Measurements from ENCODE around the gene ST6GALNAC6. TPM values are rescaled to one million over a fixed set of nuclear protein-coding genes. Genes with fewer than 3 reads are reported as not detected.
A peak's percentile ranks its signal among the peaks of the same experiment; 100 is the strongest.
"Not testable (repeated sequence)": the region's sequence is repeated elsewhere in the genome, so short reads cannot be mapped to it uniquely, and the experiment has no call there.

ST6GALNAC6 gene
- total and polyA plus RNA-seq, 2 donors (not counting 1 experiment from before 2014, with no cell fraction given), result 68.0 to 126 TPM

DNA sequence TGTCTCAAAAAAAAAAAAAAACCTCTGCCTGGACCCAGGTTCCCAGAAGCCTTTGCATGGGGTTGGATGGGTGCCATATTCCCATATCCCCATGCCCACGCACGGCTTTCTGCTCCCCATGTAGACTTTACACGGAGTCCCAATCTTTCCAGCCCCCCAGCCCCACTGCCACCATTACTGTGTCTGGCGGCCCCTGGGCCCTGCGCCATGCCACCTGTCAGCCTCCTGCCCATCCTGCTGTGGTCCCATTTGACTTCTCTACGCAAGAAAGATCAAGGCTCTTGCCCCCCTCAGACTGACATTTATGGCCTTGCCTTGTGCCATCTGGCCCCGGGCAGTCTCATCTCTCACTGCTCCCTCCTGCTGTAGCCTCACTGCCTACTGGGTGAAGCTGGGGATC lies 15.4 kb downstream of the ST6GALNAC6 start:
- Histone ChIP-seq H3K9ac (ENCODE audit: low read length) (no peak overlapping the region), H3K36me3 (replicated peaks in 1 of 2; ENCODE audit: control extremely low read depth in 1 of 2, control insufficient read depth in 1 of 2, extremely low read depth in 1 of 2, insufficient read depth in 2 of 2, low read length in 1 of 2) (peaks cover 0 to 26% of the 10 kb centered on the region in 2 experiments), H3K9me3 (ENCODE audit: control extremely low read depth in 1 of 3, control insufficient read depth in 2 of 3, insufficient read depth in 1 of 3, low read length in 2 of 3) (no peaks in the 10 kb centered on the region), H3K79me2 (ENCODE audit: control insufficient read depth, insufficient read depth, low read length) (no peaks in the 10 kb centered on the region), H3K4me1 (ENCODE audit: control insufficient read depth in 2 of 2, insufficient read depth in 2 of 2, low read length in 2 of 2) (peaks cover 2 to 20% of the 10 kb centered on the region in 2 donors), H3K27ac (ENCODE audit: low read length in 2 of 2) (no peak overlapping the region), H3K4me2 (replicated peaks; ENCODE audit: low read depth, low read length, poor library complexity, severe bottlenecking) (no peak overlapping the region), H3K4me3 (ENCODE audit: control extremely low read depth in 1 of 5, extremely low read depth in 1 of 5, insufficient read depth in 1 of 5, low read depth in 2 of 5, low read length in 4 of 5) (no peak overlapping the region), H4K20me1 (ENCODE audit: control insufficient read depth, insufficient read depth, low read length, poor library complexity, severe bottlenecking) (no peaks in the 10 kb centered on the region), H3K27me3 (replicated peaks in 1 of 4; ENCODE audit: control extremely low read depth in 1 of 4, control insufficient read depth in 3 of 4, insufficient read depth in 4 of 4, low read length in 3 of 4) (no peaks in the 10 kb centered on the region), H2AFZ (ENCODE audit: insufficient read depth, low read depth, low read length, poor library complexity, severe bottlenecking) (no peak overlapping the region)
- TF ChIP-seq, protein P1, sequence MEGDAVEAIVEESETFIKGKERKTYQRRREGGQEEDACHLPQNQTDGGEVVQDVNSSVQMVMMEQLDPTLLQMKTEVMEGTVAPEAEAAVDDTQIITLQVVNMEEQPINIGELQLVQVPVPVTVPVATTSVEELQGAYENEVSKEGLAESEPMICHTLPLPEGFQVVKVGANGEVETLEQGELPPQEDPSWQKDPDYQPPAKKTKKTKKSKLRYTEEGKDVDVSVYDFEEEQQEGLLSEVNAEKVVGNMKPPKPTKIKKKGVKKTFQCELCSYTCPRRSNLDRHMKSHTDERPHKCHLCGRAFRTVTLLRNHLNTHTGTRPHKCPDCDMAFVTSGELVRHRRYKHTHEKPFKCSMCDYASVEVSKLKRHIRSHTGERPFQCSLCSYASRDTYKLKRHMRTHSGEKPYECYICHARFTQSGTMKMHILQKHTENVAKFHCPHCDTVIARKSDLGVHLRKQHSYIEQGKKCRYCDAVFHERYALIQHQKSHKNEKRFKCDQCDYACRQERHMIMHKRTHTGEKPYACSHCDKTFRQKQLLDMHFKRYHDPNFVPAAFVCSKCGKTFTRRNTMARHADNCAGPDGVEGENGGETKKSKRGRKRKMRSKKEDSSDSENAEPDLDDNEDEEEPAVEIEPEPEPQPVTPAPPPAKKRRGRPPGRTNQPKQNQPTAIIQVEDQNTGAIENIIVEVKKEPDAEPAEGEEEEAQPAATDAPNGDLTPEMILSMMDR (IDR thresholded peaks at IDR 0.05), result no peak
- no peak for TF ChIP-seq EZH2 (IDR thresholded peaks at IDR 0.05; ENCODE audit: borderline replicate concordance, insufficient read depth, low read depth, low read length, poor library complexity, severe bottlenecking)
- Mint-ChIP-seq H3K4me3 (no peak overlapping the region), H3K9me3 (ENCODE audit: insufficient read depth) (no peaks in the 10 kb centered on the region), H3K27ac (no peak overlapping the region), H3K27me3 (no peaks in the 10 kb centered on the region), H3K4me1 (peaks cover 26% of the 10 kb centered on the region)
- ChIA-PET CTCF (interaction anchor here (1.9 to 7.8 kb wide), 2 partner anchors 37 to 151 kb away, joined by 4 to 34 read pairs; no protein-coding TSS in a partner anchor), POLR2A (no interaction called here)
- ATAC-seq (ENCODE audit: low read depth) (no peak), DNase-seq (peak; percentile 8)
- intact Hi-C loops (cut with micrococcal nuclease), result no loop called here
- WGBS (ENCODE audit: insufficient coverage), result 64% methylated on average over 7 of the region's 7 CpGs

DNA sequence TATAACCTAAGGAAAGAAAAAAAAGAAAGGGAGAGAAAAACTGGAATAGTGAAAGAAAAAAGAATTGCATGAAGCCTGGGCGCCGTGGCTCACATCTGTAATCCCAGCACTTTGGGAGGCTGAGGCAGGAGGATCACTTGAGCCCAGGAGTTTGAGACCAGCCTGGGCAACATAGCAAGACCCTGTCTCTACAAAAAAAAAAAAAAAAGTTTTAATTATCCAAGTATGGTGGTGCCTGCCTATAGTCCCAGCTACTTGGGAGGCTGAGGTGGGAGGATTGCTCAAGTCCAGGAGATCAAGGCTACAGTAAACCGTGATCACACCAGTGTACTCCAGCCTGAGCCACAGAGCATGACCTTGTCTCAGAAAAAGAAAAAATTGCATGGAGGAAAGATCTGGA lies 17.7 kb downstream of the ST6GALNAC6 start:
- 90% methylated on average over 2 of the region's 3 CpGs for WGBS (ENCODE audit: insufficient coverage)
- Histone ChIP-seq H3K36me3 (replicated peaks in 1 of 2; ENCODE audit: control extremely low read depth in 1 of 2, control insufficient read depth in 1 of 2, extremely low read depth in 1 of 2, insufficient read depth in 2 of 2, low read length in 1 of 2) (peaks cover 0 to 13% of the 10 kb centered on the region in 2 experiments), H3K4me1 (ENCODE audit: control insufficient read depth in 2 of 2, insufficient read depth in 2 of 2, low read length in 2 of 2) (peaks cover 20 to 37% of the 10 kb centered on the region in 2 donors)
- H3K9ac ChIP-seq (ENCODE audit: low read length); DNase-seq; H3K27me3 ChIP-seq (replicated peaks in 1 of 4; ENCODE audit: control extremely low read depth in 1 of 4, control insufficient read depth in 3 of 4, insufficient read depth in 4 of 4, low read length in 3 of 4); H3K9me3 ChIP-seq (ENCODE audit: control extremely low read depth in 1 of 3, control insufficient read depth in 2 of 3, insufficient read depth in 1 of 3, low read length in 2 of 3); H3K27ac ChIP-seq (ENCODE audit: low read length in 2 of 2); H4K20me1 ChIP-seq (ENCODE audit: control insufficient read depth, insufficient read depth, low read length, poor library complexity, severe bottlenecking); H3K4me3 ChIP-seq (ENCODE audit: control extremely low read depth in 1 of 5, extremely low read depth in 1 of 5, insufficient read depth in 1 of 5, low read depth in 2 of 5, low read length in 4 of 5); H3K4me2 ChIP-seq (replicated peaks; ENCODE audit: low read depth, low read length, poor library complexity, severe bottlenecking); H3K79me2 ChIP-seq (ENCODE audit: control insufficient read depth, insufficient read depth, low read length); H2AFZ ChIP-seq (ENCODE audit: insufficient read depth, low read depth, low read length, poor library complexity, severe bottlenecking); H3K9me3 Mint-ChIP-seq (ENCODE audit: insufficient read depth); H3K27me3 Mint-ChIP-seq; H3K27ac Mint-ChIP-seq; ATAC-seq (ENCODE audit: low read depth); H3K4me3 Mint-ChIP-seq: not testable (repeated sequence)
- CTCF ChIA-PET, result interaction anchor here (0.8 to 7.8 kb wide), 7 partner anchors 12 to 40 kb away, joined by 3 to 34 read pairs (median 5); partner anchors contain the start of gene ENG
- POLR2A ChIA-PET, result interaction anchor here (1.0 to 1.3 kb wide), 2 partner anchors 40 to 82 kb away, joined by 3 to 4 read pairs; no protein-coding TSS in a partner anchor
- peaks cover 37% of the 10 kb centered on the region for H3K4me1 Mint-ChIP-seq
- intact Hi-C loops (cut with micrococcal nuclease), result loop anchor here (1.0 kb wide), 1 partner anchor 40 kb away; no protein-coding TSS in a partner anchor

Data from B cell (primary cell).